ENCODE measurements around the gene BBX. TPM values are rescaled to one million over a fixed set of nuclear protein-coding genes. Genes with fewer than 3 reads are reported as not detected.
A peak's percentile ranks its signal among the peaks of the same experiment; 100 is the strongest.

Gene BBX
- polyA plus RNA-seq, 1 donor from 2014 or later = 23.8 TPM

GRCh38 chr3:107664614-107665013, 141.9 kb downstream of the BBX start:
- no peak overlapping the region for H3K9ac ChIP-seq (ENCODE audit: low read length)
- no peaks in the 10 kb centered on the region for H4K20me1 ChIP-seq (ENCODE audit: insufficient read depth)
- H3K27ac ChIP-seq (ENCODE audit: low read length) = no peak overlapping the region
- no peaks in the 10 kb centered on the region for H3K36me3 ChIP-seq (ENCODE audit: insufficient read depth, low read length)
- H2AFZ ChIP-seq (ENCODE audit: low read depth, low read length) = no peak overlapping the region
- H3K9me2 ChIP-seq (ENCODE audit: insufficient read depth, low read length) = no peaks in the 10 kb centered on the region
- H3K79me2 ChIP-seq (replicated peaks; ENCODE audit: insufficient read depth, low read length) = no peaks in the 10 kb centered on the region
- no peak overlapping the region for H3K4me3 ChIP-seq (ENCODE audit: low read length)
- H3K27me3 ChIP-seq (ENCODE audit: insufficient read depth, low read depth, low read length) = no peaks in the 10 kb centered on the region
- TF ChIP-seq POLR2AphosphoS5 (IDR thresholded peaks at IDR 0.05) = no peak
- no peak for TF ChIP-seq REST (IDR thresholded peaks at IDR 0.05; ENCODE audit: borderline replicate concordance)
- no peak for TF ChIP-seq EP300 (conservative IDR thresholded peaks at IDR 0.05; ENCODE audit: poor library complexity, severe bottlenecking)
- TF ChIP-seq TAF1 (IDR thresholded peaks at IDR 0.05; ENCODE audit: low read depth) = no peak
- TF ChIP-seq EZH2 (IDR thresholded peaks at IDR 0.05; ENCODE audit: borderline replicate concordance, insufficient read depth, low read length, poor library complexity, severe bottlenecking) = no peak
- peak; percentile 51 for TF ChIP-seq RAD21 (conservative IDR thresholded peaks at IDR 0.05)
- TF ChIP-seq SMC3 (conservative IDR thresholded peaks at IDR 0.05; ENCODE audit: poor library complexity) = peak; percentile 37
- peak; percentile 40 for TF ChIP-seq CTCF (IDR thresholded peaks at IDR 0.05; ENCODE audit: poor library complexity, severe bottlenecking)
- no peak for TF ChIP-seq MXI1 (conservative IDR thresholded peaks at IDR 0.05; ENCODE audit: poor library complexity, severe bottlenecking)
- H3K9me3 ChIP-seq (ENCODE audit: low read length) = no peaks in the 10 kb centered on the region
- no peak overlapping the region for H3K4me2 ChIP-seq (ENCODE audit: low read length)
- no peaks in the 10 kb centered on the region for H3F3A ChIP-seq (ENCODE audit: insufficient read depth, low read length, poor library complexity, severe bottlenecking)

GRCh38 chr3:107665351-107665750, 142.6 kb downstream of the BBX start:
- Histone ChIP-seq H3K4me3 (ENCODE audit: low read length) (no peak overlapping the region), H3K27ac (ENCODE audit: low read length) (no peak overlapping the region), H3K79me2 (replicated peaks; ENCODE audit: insufficient read depth, low read length) (no peaks in the 10 kb centered on the region), H3K9me3 (ENCODE audit: low read length) (no peaks in the 10 kb centered on the region), H3K27me3 (ENCODE audit: insufficient read depth, low read depth, low read length) (no peaks in the 10 kb centered on the region), H3K36me3 (ENCODE audit: insufficient read depth, low read length) (no peaks in the 10 kb centered on the region), H3F3A (ENCODE audit: insufficient read depth, low read length, poor library complexity, severe bottlenecking) (no peaks in the 10 kb centered on the region), H4K20me1 (ENCODE audit: insufficient read depth) (no peaks in the 10 kb centered on the region), H3K4me2 (ENCODE audit: low read length) (no peak overlapping the region), H3K9me2 (ENCODE audit: insufficient read depth, low read length) (no peaks in the 10 kb centered on the region), H2AFZ (ENCODE audit: low read depth, low read length) (no peak overlapping the region), H3K9ac (ENCODE audit: low read length) (no peak overlapping the region)
- TF ChIP-seq TAF1 (IDR thresholded peaks at IDR 0.05; ENCODE audit: low read depth) = no peak

GRCh38 chr3:107666853-107667252, 144.1 kb downstream of the BBX start:
- H3K79me2 ChIP-seq (replicated peaks; ENCODE audit: insufficient read depth, low read length) = no peaks in the 10 kb centered on the region
- H3F3A ChIP-seq (ENCODE audit: insufficient read depth, low read length, poor library complexity, severe bottlenecking) = no peaks in the 10 kb centered on the region
- no peak overlapping the region for H3K4me3 ChIP-seq (ENCODE audit: low read length)
- no peaks in the 10 kb centered on the region for H3K9me2 ChIP-seq (ENCODE audit: insufficient read depth, low read length)
- no peak overlapping the region for H3K27ac ChIP-seq (ENCODE audit: low read length)
- no peak overlapping the region for H3K9ac ChIP-seq (ENCODE audit: low read length)
- no peaks in the 10 kb centered on the region for H4K20me1 ChIP-seq (ENCODE audit: insufficient read depth)
- H3K27me3 ChIP-seq (ENCODE audit: insufficient read depth, low read depth, low read length) = no peaks in the 10 kb centered on the region
- TF ChIP-seq EZH2 (IDR thresholded peaks at IDR 0.05; ENCODE audit: borderline replicate concordance, insufficient read depth, low read length, poor library complexity, severe bottlenecking) = no peak
- TF ChIP-seq POLR2AphosphoS5 (IDR thresholded peaks at IDR 0.05) = no peak
- no peak for TF ChIP-seq EP300 (conservative IDR thresholded peaks at IDR 0.05; ENCODE audit: poor library complexity, severe bottlenecking)
- H2AFZ ChIP-seq (ENCODE audit: low read depth, low read length) = no peak overlapping the region
- H3K9me3 ChIP-seq (ENCODE audit: low read length) = no peaks in the 10 kb centered on the region
- H3K4me2 ChIP-seq (ENCODE audit: low read length) = no peak overlapping the region
- no peaks in the 10 kb centered on the region for H3K36me3 ChIP-seq (ENCODE audit: insufficient read depth, low read length)

Data from neural cell (in vitro differentiated cells).